ENCODE measurements around the gene DAPK1.
"Not testable (repeated sequence)": the region's sequence is repeated elsewhere in the genome, so short reads cannot be mapped to it uniquely, and the experiment has no call there.

- not testable (repeated sequence) for TF ChIP-seq CTCF, EP300, POLR2AphosphoS5, POLR2A (IDR thresholded peaks at IDR 0.05)
Measured at GRCh38 chr9:87744247-87744646, 246.6 kb downstream of the DAPK1 start.

All from suprapubic skin (tissue), 4 donors.